Measurements from ENCODE around the gene PHYH.

DNA sequence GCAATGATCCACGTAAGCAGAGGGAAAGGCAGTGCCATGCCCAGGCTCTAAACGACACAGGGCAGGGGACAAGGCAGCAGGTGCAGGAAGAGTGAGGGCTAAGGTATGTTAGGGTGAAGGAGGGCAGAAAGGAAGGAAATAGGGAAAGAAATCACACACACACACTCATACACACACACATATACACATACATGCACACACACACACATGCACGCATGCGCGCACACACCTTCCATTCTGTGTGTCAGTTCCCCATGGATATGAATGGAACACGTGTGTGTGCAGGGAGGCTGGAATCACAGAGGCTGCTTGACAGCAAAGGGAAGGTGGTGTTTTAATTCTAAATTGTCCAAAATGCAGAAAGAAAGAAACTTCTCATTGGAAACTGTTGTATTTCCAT lies 6.2 kb upstream of the PHYH start:
- TF ChIP-seq, protein P1, sequence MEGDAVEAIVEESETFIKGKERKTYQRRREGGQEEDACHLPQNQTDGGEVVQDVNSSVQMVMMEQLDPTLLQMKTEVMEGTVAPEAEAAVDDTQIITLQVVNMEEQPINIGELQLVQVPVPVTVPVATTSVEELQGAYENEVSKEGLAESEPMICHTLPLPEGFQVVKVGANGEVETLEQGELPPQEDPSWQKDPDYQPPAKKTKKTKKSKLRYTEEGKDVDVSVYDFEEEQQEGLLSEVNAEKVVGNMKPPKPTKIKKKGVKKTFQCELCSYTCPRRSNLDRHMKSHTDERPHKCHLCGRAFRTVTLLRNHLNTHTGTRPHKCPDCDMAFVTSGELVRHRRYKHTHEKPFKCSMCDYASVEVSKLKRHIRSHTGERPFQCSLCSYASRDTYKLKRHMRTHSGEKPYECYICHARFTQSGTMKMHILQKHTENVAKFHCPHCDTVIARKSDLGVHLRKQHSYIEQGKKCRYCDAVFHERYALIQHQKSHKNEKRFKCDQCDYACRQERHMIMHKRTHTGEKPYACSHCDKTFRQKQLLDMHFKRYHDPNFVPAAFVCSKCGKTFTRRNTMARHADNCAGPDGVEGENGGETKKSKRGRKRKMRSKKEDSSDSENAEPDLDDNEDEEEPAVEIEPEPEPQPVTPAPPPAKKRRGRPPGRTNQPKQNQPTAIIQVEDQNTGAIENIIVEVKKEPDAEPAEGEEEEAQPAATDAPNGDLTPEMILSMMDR (IDR thresholded peaks at IDR 0.05), result no peak
- no peak for TF ChIP-seq ATF1 (CRISPR knock-in tag; IDR thresholded peaks at IDR 0.05)
- TF ChIP-seq, protein P2, sequence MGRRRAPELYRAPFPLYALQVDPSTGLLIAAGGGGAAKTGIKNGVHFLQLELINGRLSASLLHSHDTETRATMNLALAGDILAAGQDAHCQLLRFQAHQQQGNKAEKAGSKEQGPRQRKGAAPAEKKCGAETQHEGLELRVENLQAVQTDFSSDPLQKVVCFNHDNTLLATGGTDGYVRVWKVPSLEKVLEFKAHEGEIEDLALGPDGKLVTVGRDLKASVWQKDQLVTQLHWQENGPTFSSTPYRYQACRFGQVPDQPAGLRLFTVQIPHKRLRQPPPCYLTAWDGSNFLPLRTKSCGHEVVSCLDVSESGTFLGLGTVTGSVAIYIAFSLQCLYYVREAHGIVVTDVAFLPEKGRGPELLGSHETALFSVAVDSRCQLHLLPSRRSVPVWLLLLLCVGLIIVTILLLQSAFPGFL (CRISPR knock-in tag; IDR thresholded peaks at IDR 0.05; ENCODE audit: borderline replicate concordance), result no peak
- no peak for TF ChIP-seq NR1H2 (CRISPR knock-in tag; IDR thresholded peaks at IDR 0.05)
- no peak for TF ChIP-seq SP1 (CRISPR knock-in tag; conservative IDR thresholded peaks at IDR 0.05)
- TF ChIP-seq TCF7 (CRISPR knock-in tag; IDR thresholded peaks at IDR 0.05; ENCODE audit: low read depth), result no peak
- TF ChIP-seq OVOL2 (CRISPR knock-in tag; IDR thresholded peaks at IDR 0.05; ENCODE audit: borderline replicate concordance), result no peak
- TF ChIP-seq NR3C1 (CRISPR knock-in tag; conservative IDR thresholded peaks at IDR 0.05; ENCODE audit: low read depth), result no peak
- no peak for TF ChIP-seq NFYB (CRISPR knock-in tag; conservative IDR thresholded peaks at IDR 0.05; ENCODE audit: low read depth)
- TF ChIP-seq, protein P3, sequence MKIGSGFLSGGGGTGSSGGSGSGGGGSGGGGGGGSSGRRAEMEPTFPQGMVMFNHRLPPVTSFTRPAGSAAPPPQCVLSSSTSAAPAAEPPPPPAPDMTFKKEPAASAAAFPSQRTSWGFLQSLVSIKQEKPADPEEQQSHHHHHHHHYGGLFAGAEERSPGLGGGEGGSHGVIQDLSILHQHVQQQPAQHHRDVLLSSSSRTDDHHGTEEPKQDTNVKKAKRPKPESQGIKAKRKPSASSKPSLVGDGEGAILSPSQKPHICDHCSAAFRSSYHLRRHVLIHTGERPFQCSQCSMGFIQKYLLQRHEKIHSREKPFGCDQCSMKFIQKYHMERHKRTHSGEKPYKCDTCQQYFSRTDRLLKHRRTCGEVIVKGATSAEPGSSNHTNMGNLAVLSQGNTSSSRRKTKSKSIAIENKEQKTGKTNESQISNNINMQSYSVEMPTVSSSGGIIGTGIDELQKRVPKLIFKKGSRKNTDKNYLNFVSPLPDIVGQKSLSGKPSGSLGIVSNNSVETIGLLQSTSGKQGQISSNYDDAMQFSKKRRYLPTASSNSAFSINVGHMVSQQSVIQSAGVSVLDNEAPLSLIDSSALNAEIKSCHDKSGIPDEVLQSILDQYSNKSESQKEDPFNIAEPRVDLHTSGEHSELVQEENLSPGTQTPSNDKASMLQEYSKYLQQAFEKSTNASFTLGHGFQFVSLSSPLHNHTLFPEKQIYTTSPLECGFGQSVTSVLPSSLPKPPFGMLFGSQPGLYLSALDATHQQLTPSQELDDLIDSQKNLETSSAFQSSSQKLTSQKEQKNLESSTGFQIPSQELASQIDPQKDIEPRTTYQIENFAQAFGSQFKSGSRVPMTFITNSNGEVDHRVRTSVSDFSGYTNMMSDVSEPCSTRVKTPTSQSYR (CRISPR knock-in tag; IDR thresholded peaks at IDR 0.05), result no peak
- TF ChIP-seq ZNF263 (CRISPR knock-in tag; IDR thresholded peaks at IDR 0.05; ENCODE audit: low read depth), result no peak
- TF ChIP-seq, protein P4, sequence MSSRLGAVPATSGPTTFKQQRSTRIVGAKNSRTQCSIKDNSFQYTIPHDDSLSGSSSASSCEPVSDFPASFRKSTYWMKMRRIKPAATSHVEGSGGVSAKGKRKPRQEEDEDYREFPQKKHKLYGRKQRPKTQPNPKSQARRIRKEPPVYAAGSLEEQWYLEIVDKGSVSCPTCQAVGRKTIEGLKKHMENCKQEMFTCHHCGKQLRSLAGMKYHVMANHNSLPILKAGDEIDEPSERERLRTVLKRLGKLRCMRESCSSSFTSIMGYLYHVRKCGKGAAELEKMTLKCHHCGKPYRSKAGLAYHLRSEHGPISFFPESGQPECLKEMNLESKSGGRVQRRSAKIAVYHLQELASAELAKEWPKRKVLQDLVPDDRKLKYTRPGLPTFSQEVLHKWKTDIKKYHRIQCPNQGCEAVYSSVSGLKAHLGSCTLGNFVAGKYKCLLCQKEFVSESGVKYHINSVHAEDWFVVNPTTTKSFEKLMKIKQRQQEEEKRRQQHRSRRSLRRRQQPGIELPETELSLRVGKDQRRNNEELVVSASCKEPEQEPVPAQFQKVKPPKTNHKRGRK (CRISPR knock-in tag; IDR thresholded peaks at IDR 0.05; ENCODE audit: borderline replicate concordance), result no peak
- TF ChIP-seq JUN (CRISPR knock-in tag; IDR thresholded peaks at IDR 0.05), result no peak

All from WTC11 (cell line).